Endothelial cell of umbilical vein (primary cell): ENCODE results near the gene FBXO27. TPM values are rescaled to one million over a fixed set of nuclear protein-coding genes. Genes with fewer than 3 reads are reported as not detected.

Experiments used
- BruUV-seq: library from RNA; stranded (reverse); fragments of 400-500 nt; replicated peaks from 2 replicates; lab custom pipeline; 2021; lab: Mats Ljungman, UMichigan
- CTCF ChIA-PET: fragments of 300-600, 350-600 bp; sonication (Branson Sonifier 250); formaldehyde crosslinking; loops from one replicate; lab custom pipeline; 2021; ENCODE audit warnings: antibody characterized with exemption, inconsistent platforms; lab: Charles Lee
- POLR2A ChIA-PET: fragments of 300-600, 350-600 bp; sonication (Branson Sonifier 250); formaldehyde crosslinking; loops from one replicate; lab custom pipeline; 2021; ENCODE audit warnings: antibody characterized with exemption, inconsistent platforms; lab: Charles Lee
- DNase-seq: peaks from one replicate; pipeline ENCODE4 v3.0.0-alpha.2; 2011; ENCODE audit warnings: low read depth, low spot score
- FAIRE-seq: peaks from 2 replicates; lab custom pipeline; 2011; peaks lifted over from hg19 to GRCh38; lab: Jason Lieb, UNC
- H2AFZ ChIP-seq: 2 replicates; pipeline ENCODE4 v1.6.0; 2012; ENCODE audit warnings: low read depth, low read length, control low read depth, inconsistent platforms
- H3K27ac ChIP-seq: 2 replicates; pipeline ENCODE4 v1.5.1; 2011; ENCODE audit warnings: low read depth, mild to moderate bottlenecking, control low read depth, low read length, moderate library complexity; ENCODE audit not compliant: insufficient read depth
- H3K27me3 ChIP-seq, 2 experiments: 2 replicates each; pipeline versions ENCODE4 v1.6.0 to v1.6.1; 2011; ENCODE audit warnings: low read length in 2 of 2, mixed read lengths in 1 of 2; ENCODE audit not compliant: control insufficient read depth in 2 of 2, insufficient read depth in 2 of 2
- H3K36me3 ChIP-seq, 2 experiments: 2 replicates in 1 of 2; 3 replicates in 1 of 2; pipeline ENCODE4 v1.5.1; 2011; ENCODE audit warnings: low read length in 2 of 2, mild to moderate bottlenecking in 1 of 2, moderate library complexity in 1 of 2; ENCODE audit not compliant: control insufficient read depth in 2 of 2, insufficient read depth in 2 of 2; ENCODE audit errors: extremely low read depth in 1 of 2
- H3K4me1 ChIP-seq: 3 replicates; pipeline ENCODE4 v1.5.1; 2011; ENCODE audit warnings: mild to moderate bottlenecking, low read length; ENCODE audit not compliant: control insufficient read depth, insufficient read depth; ENCODE audit errors: extremely low read depth
- H3K4me2 ChIP-seq: 2 replicates; pipeline ENCODE4 v1.6.1; 2011; ENCODE audit warnings: low read length, control low read depth, mixed read lengths; ENCODE audit not compliant: insufficient read depth
- H3K4me3 ChIP-seq, 3 experiments: fragments of 200-600 bp in 1 of 3; sonication (generic), shearing (Covaris generic) in 1 of 3; replicated peaks in 1 of 3; 2 replicates each; pipeline ENCODE4 v1.5.1; 2011 to 2016; ENCODE audit warnings: control low read depth in 3 of 3, low read length in 3 of 3, mild to moderate bottlenecking in 2 of 3, inconsistent platforms in 1 of 3, low read depth in 1 of 3, moderate library complexity in 1 of 3; ENCODE audit not compliant: insufficient read depth in 1 of 3
- H3K79me2 ChIP-seq: 2 replicates; pipeline ENCODE4 v1.6.0; 2012; ENCODE audit warnings: low read length, inconsistent platforms; ENCODE audit not compliant: control insufficient read depth, insufficient read depth
- H3K9ac ChIP-seq: replicated peaks from 2 replicates; pipeline ENCODE3; 2011; ENCODE audit warnings: low read length, control low read depth; ENCODE audit not compliant: insufficient read depth; ENCODE audit errors: extremely low read depth
- H3K9me1 ChIP-seq: replicated peaks from 3 replicates; pipeline ENCODE4 v1.6.0; 2011; ENCODE audit warnings: mild to moderate bottlenecking, low read length; ENCODE audit not compliant: control insufficient read depth, insufficient read depth; ENCODE audit errors: extremely low read depth
- H3K9me3 ChIP-seq: replicated peaks from 2 replicates; pipeline ENCODE4 v1.5.1; 2012; ENCODE audit warnings: low read length, inconsistent platforms; ENCODE audit not compliant: control insufficient read depth, insufficient read depth
- H4K20me1 ChIP-seq: replicated peaks from 2 replicates; pipeline ENCODE3; 2011; ENCODE audit warnings: mild to moderate bottlenecking, low read length; ENCODE audit not compliant: control insufficient read depth, insufficient read depth; ENCODE audit errors: extremely low read depth
- EZH2 ChIP-seq: IDR thresholded peaks from 2 replicates; pipeline ENCODE4 v1.6.1; 2012; ENCODE audit warnings: borderline replicate concordance, low read depth, mild to moderate bottlenecking, moderate library complexity, low read length, inconsistent platforms; ENCODE audit not compliant: severe bottlenecking
- FOS ChIP-seq: IDR thresholded peaks from 2 replicates; pipeline ENCODE4 v1.6.1; 2011; ENCODE audit warnings: mild to moderate bottlenecking, low read length, moderate library complexity, borderline replicate concordance; ENCODE audit not compliant: insufficient read depth
- GATA2 ChIP-seq: IDR thresholded peaks from 2 replicates; pipeline ENCODE4 v1.7.0; 2011; ENCODE audit warnings: low read depth, mild to moderate bottlenecking, moderate library complexity, mixed read lengths, low read length; ENCODE audit not compliant: insufficient read length, insufficient read depth
- JUN ChIP-seq: IDR thresholded peaks from 2 replicates; pipeline ENCODE4 v1.6.1; 2011; ENCODE audit warnings: borderline replicate concordance, low read depth; ENCODE audit not compliant: insufficient read length, insufficient read depth
- MYC ChIP-seq: IDR thresholded peaks from one replicate; pipeline ENCODE4 v1.6.1; 2011; ENCODE audit warnings: mild to moderate bottlenecking, low read depth, low read length
- POLR2A ChIP-seq: IDR thresholded peaks from 2 replicates; pipeline ENCODE4 v1.6.1; 2012; ENCODE audit warnings: low read depth, mild to moderate bottlenecking, control low read depth, low read length
- POLR2AphosphoS5 ChIP-seq: IDR thresholded peaks from 2 replicates; pipeline ENCODE4 v1.6.1; 2012; ENCODE audit warnings: low read depth, mild to moderate bottlenecking, control low read depth, low read length, moderate library complexity; ENCODE audit not compliant: insufficient read depth
- dilution Hi-C: fragments of 300-500 bp; cut with MboI; formaldehyde crosslinking; loops from one replicate; pipeline ENCODE4 v1.15.0; 2019; ENCODE audit warnings: low sequenced_read_pairs; ENCODE audit not compliant: extremely low pct_ligation_motif_present
- intact Hi-C: fragments of 100-400 bp; cut with micrococcal nuclease; formaldehyde crosslinking; loops from one replicate; pipeline ENCODE4 v1.10.0; 2022
- polyA plus RNA-seq, 4 experiments: library from polyadenylated mRNA; depleted of rRNA in 3 of 4; stranded (reverse) in 3 of 4; unstranded in 1 of 4; fragments of >200 nt; gene quantifications; 2 replicates each; pipeline versions ENCODE4 v1.2.1 to v1.2.3, GENCODE V29; 2011 to 2012; ENCODE audit warnings: missing spikeins in 1 of 4
- total RNA-seq: library from RNA; stranded (reverse); gene quantifications from 2 replicates; pipeline ENCODE4 v1.2.3, GENCODE V29; 2021
- TF ChIP-seq, protein P1 (sequence below), 2 donors: IDR thresholded peaks; 1 replicate in 1 of 2; 2 replicates in 1 of 2; pipeline ENCODE4 v1.5.1; 2011; ENCODE audit warnings: low read length in 2 of 2, mild to moderate bottlenecking in 2 of 2, moderate library complexity in 2 of 2, control low read depth in 1 of 2, inconsistent platforms in 1 of 2, low read depth in 1 of 2; ENCODE audit not compliant: insufficient read depth in 1 of 2; ENCODE audit errors: extremely low read depth in 1 of 2
- TF ChIP-seq, protein P2 (sequence below): IDR thresholded peaks from 2 replicates; pipeline ENCODE4 v1.6.1; 2011; ENCODE audit not compliant: insufficient read depth, insufficient read length

The FBXO27 gene
- total and polyA plus RNA-seq, 2 donors (not counting 3 experiments of a cell fraction or from before 2014, with no cell fraction given) = 3.5 to 4.2 TPM

DNA sequence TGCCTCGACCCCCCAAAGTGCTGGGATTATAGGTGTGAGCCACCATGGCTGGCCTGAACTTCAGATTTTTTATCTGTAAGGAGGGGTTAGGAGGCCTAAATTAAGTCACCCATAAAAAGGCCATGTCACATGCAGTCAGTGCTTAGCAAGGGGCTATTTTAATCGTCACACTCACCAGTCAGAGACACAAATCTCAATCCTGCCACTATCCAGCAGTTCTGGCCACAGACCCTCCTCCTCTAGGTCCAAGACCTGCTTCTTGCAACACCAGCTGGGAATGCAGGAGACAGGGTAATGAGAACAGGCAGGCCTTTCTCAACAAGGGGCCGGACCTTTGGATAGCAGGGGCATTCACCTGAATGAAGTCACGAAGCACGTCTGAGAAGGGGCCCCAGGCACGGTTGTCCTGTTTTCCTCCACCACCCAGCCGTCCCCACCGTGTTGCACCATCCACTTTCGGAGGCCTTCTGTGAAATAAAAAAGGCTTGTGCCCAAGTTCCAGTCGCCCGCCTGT, 1.4 kb downstream of the FBXO27 start:
- dilution Hi-C loops = no loop called here
- Histone ChIP-seq H3K4me2 (no peak overlapping the region), H3K9me3 (no peaks in the 10 kb centered on the region), H3K4me3 (peak overlapping the region in 1 of 3 experiments; percentile 53), H3K27ac (no peak overlapping the region), H2AFZ (peak overlapping the region; percentile 92), H4K20me1 (no peaks in the 10 kb centered on the region), H3K27me3 (no peaks in the 10 kb centered on the region), H3K79me2 (no peaks in the 10 kb centered on the region), H3K9me1 (no peaks in the 10 kb centered on the region), H3K36me3 (no peaks in the 10 kb centered on the region), H3K4me1 (peaks cover 5% of the 10 kb centered on the region), H3K9ac (no peak overlapping the region)
- intact Hi-C loops = no loop called here
- BruUV-seq = no TSS peak
- no peak for TF ChIP-seq EZH2
- POLR2A ChIA-PET = no interaction called here
- FAIRE-seq = no peak
- CTCF ChIA-PET = interaction anchor here (0.6 to 2.1 kb wide), 4 partner anchors 20 to 290 kb away, joined by 4 to 9 read pairs (median 5); partner anchors contain the start of gene LRFN1
- no peak for DNase-seq

DNA sequence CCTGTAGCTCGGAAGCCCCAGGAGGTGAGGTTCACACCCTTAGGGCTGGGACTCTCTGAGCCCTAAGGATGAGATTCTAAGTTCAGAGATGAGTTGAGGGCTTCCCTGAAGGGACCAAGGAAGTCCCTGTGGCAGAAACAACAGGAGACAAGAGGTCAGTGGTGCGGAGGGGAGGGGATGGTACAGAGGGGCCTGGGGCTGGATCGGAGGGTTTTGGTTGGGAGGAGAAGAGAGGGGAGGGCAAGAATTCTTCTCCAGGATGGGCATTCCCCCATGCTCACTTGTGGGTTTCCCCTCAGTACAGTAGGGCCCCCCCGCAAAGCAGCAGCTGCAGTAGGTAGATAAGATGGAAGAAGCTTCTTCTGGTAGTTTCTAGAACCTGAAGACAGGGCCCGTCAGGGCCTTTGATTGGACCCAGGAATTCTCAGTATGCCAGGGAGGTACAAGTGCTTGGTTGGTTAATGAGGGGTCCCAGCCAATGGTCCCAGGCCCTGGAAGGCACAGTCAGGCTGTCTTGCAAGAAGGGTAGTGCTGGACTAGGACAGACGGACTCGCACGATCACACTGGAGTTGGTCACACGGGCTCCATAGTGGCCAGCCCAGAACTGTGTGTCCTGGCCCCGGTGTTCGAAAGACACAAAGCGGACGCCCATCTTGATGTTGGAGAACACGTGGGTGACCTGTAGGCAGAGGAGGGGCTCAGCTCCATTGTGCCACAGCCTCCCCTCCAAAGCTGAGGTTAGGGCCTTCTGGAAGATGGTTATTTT, 7.3 kb downstream of the FBXO27 start:
- FAIRE-seq (no peak), DNase-seq (no peak)
- POLR2A ChIA-PET = no interaction called here
- Histone ChIP-seq H3K4me3 (no peak overlapping the region), H2AFZ (no peak overlapping the region), H3K9ac (no peak overlapping the region), H3K9me3 (no peaks in the 10 kb centered on the region), H4K20me1 (no peaks in the 10 kb centered on the region), H3K4me2 (no peak overlapping the region), H3K36me3 (no peaks in the 10 kb centered on the region), H3K27ac (no peak overlapping the region), H3K79me2 (no peaks in the 10 kb centered on the region), H3K9me1 (no peaks in the 10 kb centered on the region), H3K27me3 (no peaks in the 10 kb centered on the region), H3K4me1 (no peaks in the 10 kb centered on the region)
- TF ChIP-seq, protein P1, sequence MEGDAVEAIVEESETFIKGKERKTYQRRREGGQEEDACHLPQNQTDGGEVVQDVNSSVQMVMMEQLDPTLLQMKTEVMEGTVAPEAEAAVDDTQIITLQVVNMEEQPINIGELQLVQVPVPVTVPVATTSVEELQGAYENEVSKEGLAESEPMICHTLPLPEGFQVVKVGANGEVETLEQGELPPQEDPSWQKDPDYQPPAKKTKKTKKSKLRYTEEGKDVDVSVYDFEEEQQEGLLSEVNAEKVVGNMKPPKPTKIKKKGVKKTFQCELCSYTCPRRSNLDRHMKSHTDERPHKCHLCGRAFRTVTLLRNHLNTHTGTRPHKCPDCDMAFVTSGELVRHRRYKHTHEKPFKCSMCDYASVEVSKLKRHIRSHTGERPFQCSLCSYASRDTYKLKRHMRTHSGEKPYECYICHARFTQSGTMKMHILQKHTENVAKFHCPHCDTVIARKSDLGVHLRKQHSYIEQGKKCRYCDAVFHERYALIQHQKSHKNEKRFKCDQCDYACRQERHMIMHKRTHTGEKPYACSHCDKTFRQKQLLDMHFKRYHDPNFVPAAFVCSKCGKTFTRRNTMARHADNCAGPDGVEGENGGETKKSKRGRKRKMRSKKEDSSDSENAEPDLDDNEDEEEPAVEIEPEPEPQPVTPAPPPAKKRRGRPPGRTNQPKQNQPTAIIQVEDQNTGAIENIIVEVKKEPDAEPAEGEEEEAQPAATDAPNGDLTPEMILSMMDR (IDR thresholded peaks at IDR 0.05; ENCODE audit: extremely low read depth in 1 of 2, insufficient read depth in 1 of 2, low read depth in 1 of 2, low read length in 2 of 2) = no peak
- TF ChIP-seq, protein P2, sequence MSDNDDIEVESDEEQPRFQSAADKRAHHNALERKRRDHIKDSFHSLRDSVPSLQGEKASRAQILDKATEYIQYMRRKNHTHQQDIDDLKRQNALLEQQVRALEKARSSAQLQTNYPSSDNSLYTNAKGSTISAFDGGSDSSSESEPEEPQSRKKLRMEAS = no peak
- TF ChIP-seq EZH2 (no peak), MYC (no peak), POLR2AphosphoS5 (no peak), POLR2A (no peak), JUN (no peak), FOS (no peak), GATA2 (no peak)
- intact Hi-C loops (no loop called here), dilution Hi-C loops (no loop called here)
- BruUV-seq = no TSS peak
- CTCF ChIA-PET = no interaction called here
